CD4-positive, alpha-beta T cell (primary cell): Measurements from ENCODE around the gene A2M. TPM values are rescaled to one million over a fixed set of nuclear protein-coding genes. Genes with fewer than 3 reads are reported as not detected.

ENCODE experiments used
- ATAC-seq: fragments of 200-7000 bp; cut with Tn5 transposase; one replicate; pipeline ENCODE4 v1.10.0; 2022; ENCODE audit warnings: mild to moderate bottlenecking; ENCODE audit not compliant: poor library complexity
- CTCF ChIA-PET: fragments of 350-600 bp; sonication (Branson Sonifier 250); formaldehyde crosslinking; loops from one replicate; lab custom pipeline; 2021; ENCODE audit warnings: antibody characterized with exemption, inconsistent platforms; lab: Charles Lee
- POLR2A ChIA-PET: fragments of 350-600 bp; sonication (Branson Sonifier 250); formaldehyde crosslinking; loops from one replicate; lab custom pipeline; 2021; ENCODE audit warnings: antibody characterized with exemption, inconsistent platforms; lab: Charles Lee
- DNase-seq, 14 experiments: peaks; one replicate each; pipeline ENCODE4 v3.0.0-alpha.2; 2013 to 2020; ENCODE audit warnings: mixed read lengths in 2 of 14
- H3K27ac ChIP-seq, 2 donors: one replicate each; pipeline versions ENCODE4 v1.5.1 to v1.7.0; 2013; ENCODE audit warnings: low read length in 2 of 2, low read depth in 1 of 2, mild to moderate bottlenecking in 1 of 2
- H3K27me3 ChIP-seq, 2 experiments: 1 replicate in 1 of 2; 2 replicates in 1 of 2; pipeline versions ENCODE4 v1.6.1 to v1.7.0; 2013; ENCODE audit warnings: low read length in 2 of 2, control low read depth in 1 of 2, mild to moderate bottlenecking in 1 of 2, moderate library complexity in 1 of 2; ENCODE audit not compliant: insufficient read depth in 2 of 2, control insufficient read depth in 1 of 2
- H3K36me3 ChIP-seq: one replicate; pipeline ENCODE4 v1.6.1; 2013; ENCODE audit warnings: low read length, control low read depth; ENCODE audit not compliant: insufficient read depth
- H3K4me1 ChIP-seq: one replicate; pipeline ENCODE4 v1.6.1; 2013; ENCODE audit warnings: low read length, control low read depth; ENCODE audit not compliant: insufficient read depth
- H3K4me3 ChIP-seq: one replicate; pipeline ENCODE4 v1.5.1; 2013; ENCODE audit warnings: mild to moderate bottlenecking, low read length, moderate library complexity
- H3K9me3 ChIP-seq, 2 experiments: 1 replicate in 1 of 2; 2 replicates in 1 of 2; pipeline versions ENCODE4 v1.6.1 to v1.7.0; 2013; ENCODE audit warnings: low read length in 2 of 2, mild to moderate bottlenecking in 2 of 2, control low read depth in 1 of 2, moderate library complexity in 1 of 2; ENCODE audit not compliant: control insufficient read depth in 1 of 2, insufficient read depth in 1 of 2
- H3K27ac Mint-ChIP-seq: one replicate; pipeline ENCODE4 v1.8.0; 2020; ENCODE audit warnings: mixed read lengths
- H3K27me3 Mint-ChIP-seq: one replicate; pipeline ENCODE4 v1.8.0; 2021; ENCODE audit warnings: mixed read lengths
- H3K36me3 Mint-ChIP-seq: one replicate; pipeline ENCODE4 v1.8.0; 2021; ENCODE audit warnings: low read depth, mixed read lengths
- H3K4me1 Mint-ChIP-seq: one replicate; pipeline ENCODE4 v1.8.0; 2021; ENCODE audit warnings: low read depth, mixed read lengths
- H3K4me3 Mint-ChIP-seq: one replicate; pipeline ENCODE4 v1.8.0; 2020; ENCODE audit warnings: mild to moderate bottlenecking, mixed read lengths
- H3K9me3 Mint-ChIP-seq: one replicate; pipeline ENCODE4 v1.8.0; 2020; ENCODE audit warnings: mixed read lengths
- CTCF ChIP-seq: fragments of 200-600 bp; IDR thresholded peaks from one replicate; pipeline ENCODE4 v1.8.0; 2022; ENCODE audit warnings: antibody characterized with exemption, mild to moderate bottlenecking
- intact Hi-C, 2 experiments: fragments of 100-400 bp; cut with DNase I in 1 of 2; cut with micrococcal nuclease in 1 of 2; formaldehyde crosslinking; loops; one replicate each; pipeline versions ENCODE4 v1.15.1 to v1.9.0; 2023 to 2025; cut with DNase I, micrococcal nuclease
- polyA plus RNA-seq, 2 donors: library from polyadenylated mRNA; unstranded; fragments of 120-200 nt; gene quantifications; one replicate each; pipeline ENCODE4 v1.2.1, GENCODE V29; 2013
- total RNA-seq, 174 experiments: library from RNA in 2 of 174; stranded (reverse) in 2 of 174; gene quantifications; one replicate each; pipeline ENCODE4 v1.2.3 and lab custom pipeline; 2021 to 2026

The A2M gene
- not detected for total RNA-seq
- polyA plus RNA-seq (2013, experiment 1 of 2), result 2.4 TPM
- polyA plus RNA-seq (2013, experiment 2 of 2), result 9.5 TPM
- total RNA-seq (lab: John Stamatoyannopoulos, UW), result 0 to 15.5 (median 0.12) reads per million in 172 experiments

DNA sequence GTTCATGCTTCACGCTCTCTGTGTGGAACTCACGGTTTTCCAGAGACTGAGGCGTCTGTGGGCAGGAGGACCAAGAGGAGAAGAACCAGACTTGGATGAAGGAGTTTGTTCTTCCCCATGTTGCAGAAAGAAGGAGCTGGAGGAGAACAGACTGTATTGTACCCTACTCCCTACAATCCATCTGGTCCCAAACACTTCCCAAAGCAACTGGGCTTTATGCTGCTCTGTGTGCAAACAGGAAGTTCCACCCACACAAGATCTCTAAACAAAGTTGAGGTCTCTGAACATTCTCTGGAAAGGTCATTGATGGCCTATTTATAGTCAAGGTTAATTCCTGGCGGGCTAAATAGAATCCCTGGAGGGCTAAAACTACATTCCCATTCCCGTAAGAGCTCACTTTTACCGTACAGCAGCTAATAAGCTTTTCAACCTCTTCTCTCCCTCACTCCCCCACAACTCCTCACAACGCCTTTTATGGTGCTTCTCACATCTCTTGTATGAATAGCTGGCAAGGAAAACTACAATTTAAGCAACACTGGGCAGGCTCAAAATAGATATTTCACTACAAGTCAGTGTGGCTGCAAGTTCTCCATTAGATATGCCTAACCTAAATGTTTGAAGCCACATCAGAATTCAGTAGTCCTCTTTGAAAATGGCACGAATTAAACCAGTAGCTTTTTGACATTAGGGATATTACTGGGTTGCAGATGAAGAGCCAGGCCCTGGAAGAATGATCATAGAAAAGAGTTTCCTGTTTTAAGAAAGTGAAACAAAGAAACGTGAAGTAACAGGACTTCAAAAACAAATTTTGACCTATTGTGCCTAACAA lies at the start of gene A2M:
Gene A2M, minus strand, starts transcription at position 189 of the 829 bp plus-strand sequence. Its CDS starts 70 bp downstream, at position 119.
- no peak for TF ChIP-seq CTCF
- Histone ChIP-seq H3K27ac (no peak within 1 kb of the TSS), H3K27me3 (no peaks in the 10 kb centered on the region), H3K9me3 (no peaks in the 10 kb centered on the region), H3K4me1 (peaks cover 6% of the 10 kb centered on the region), H3K36me3 (peaks cover 8% of the 10 kb centered on the region), H3K4me3 (no peak within 1 kb of the TSS)
- ChIA-PET POLR2A (no interaction called here), CTCF (no interaction called here)
- intact Hi-C loops, result no loop called here
- Mint-ChIP-seq H3K9me3 (no peaks in the 10 kb centered on the region), H3K27me3 (no peaks in the 10 kb centered on the region), H3K4me1 (peaks cover 12% of the 10 kb centered on the region), H3K36me3 (no peaks in the 10 kb centered on the region), H3K27ac (no peak within 1 kb of the TSS), H3K4me3 (no peak within 1 kb of the TSS)
- DNase-seq (no peak), ATAC-seq (no peak)

DNA sequence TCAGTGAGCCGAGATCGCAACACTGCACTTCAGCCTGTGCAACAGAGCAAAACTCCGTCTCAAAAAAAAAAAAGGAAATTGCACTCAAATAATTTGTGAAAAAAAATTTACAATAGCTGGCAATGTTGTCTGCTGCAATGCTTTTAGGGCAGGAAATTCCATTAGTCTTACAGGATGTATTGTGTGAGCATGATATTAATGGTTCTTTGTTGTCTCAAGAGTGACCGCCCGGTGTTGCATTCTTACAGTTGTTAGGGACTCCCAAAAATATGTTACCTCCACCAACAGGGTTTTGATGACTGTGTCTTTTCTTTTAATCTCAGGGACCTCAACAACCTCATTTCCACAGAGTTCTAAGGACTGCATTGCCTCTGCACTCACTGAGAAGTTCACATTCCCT lies 47.7 kb upstream of the A2M start:
- CTCF ChIA-PET, result no interaction called here
- Mint-ChIP-seq H3K4me3 (no peak overlapping the region), H3K4me1 (no peaks in the 10 kb centered on the region), H3K36me3 (peaks cover 7% of the 10 kb centered on the region), H3K9me3 (no peaks in the 10 kb centered on the region), H3K27ac (no peak overlapping the region), H3K27me3 (peaks cover 6% of the 10 kb centered on the region)
- H3K36me3 ChIP-seq, result peaks cover 7% of the 10 kb centered on the region
- no peaks in the 10 kb centered on the region for H3K4me1 ChIP-seq
- POLR2A ChIA-PET, result no interaction called here
- no peak overlapping the region for H3K27ac ChIP-seq
- intact Hi-C loops, result no loop called here
- no peak for TF ChIP-seq CTCF
- no peak overlapping the region for H3K4me3 ChIP-seq
- no peaks in the 10 kb centered on the region for H3K9me3 ChIP-seq
- DNase-seq (no peak), ATAC-seq (no peak)
- H3K27me3 ChIP-seq, result no peaks in the 10 kb centered on the region

DNA sequence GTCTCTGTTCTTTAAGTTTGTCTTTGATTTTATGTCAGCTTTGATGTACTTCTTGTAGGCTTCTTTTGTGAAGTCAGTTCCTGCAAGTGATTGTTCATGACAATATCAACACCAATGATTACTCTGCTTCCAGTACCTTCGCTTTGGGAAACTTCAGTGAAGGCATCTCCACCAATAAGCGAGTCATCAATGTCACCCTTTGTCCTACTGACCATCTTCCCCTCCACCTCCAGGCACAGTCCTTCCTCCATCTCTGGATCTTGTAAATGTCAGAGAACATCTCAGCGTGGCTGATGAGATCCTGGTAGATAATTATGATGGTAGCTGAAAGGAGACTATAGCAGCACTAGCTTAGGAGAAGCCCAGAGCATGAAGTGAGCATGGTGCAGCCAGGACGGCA lies 40.4 kb upstream of the A2M start:
- intact Hi-C loops, result no loop called here
- Histone ChIP-seq H3K27ac (no peak overlapping the region), H3K4me3 (no peak overlapping the region), H3K27me3 (no peaks in the 10 kb centered on the region), H3K4me1 (no peaks in the 10 kb centered on the region), H3K36me3 (peaks cover 8% of the 10 kb centered on the region), H3K9me3 (no peaks in the 10 kb centered on the region)
- H3K27ac Mint-ChIP-seq, result no peak overlapping the region
- no peak overlapping the region for H3K4me3 Mint-ChIP-seq
- H3K27me3 Mint-ChIP-seq, result no peaks in the 10 kb centered on the region
- DNase-seq, result no peak
- H3K9me3 Mint-ChIP-seq, result no peaks in the 10 kb centered on the region
- POLR2A ChIA-PET, result no interaction called here
- no peaks in the 10 kb centered on the region for H3K4me1 Mint-ChIP-seq
- TF ChIP-seq CTCF, result no peak
- H3K36me3 Mint-ChIP-seq, result peaks cover 8% of the 10 kb centered on the region
- CTCF ChIA-PET, result no interaction called here
- no peak for ATAC-seq
